ENCODE results near the gene SPATA6.

DNA sequence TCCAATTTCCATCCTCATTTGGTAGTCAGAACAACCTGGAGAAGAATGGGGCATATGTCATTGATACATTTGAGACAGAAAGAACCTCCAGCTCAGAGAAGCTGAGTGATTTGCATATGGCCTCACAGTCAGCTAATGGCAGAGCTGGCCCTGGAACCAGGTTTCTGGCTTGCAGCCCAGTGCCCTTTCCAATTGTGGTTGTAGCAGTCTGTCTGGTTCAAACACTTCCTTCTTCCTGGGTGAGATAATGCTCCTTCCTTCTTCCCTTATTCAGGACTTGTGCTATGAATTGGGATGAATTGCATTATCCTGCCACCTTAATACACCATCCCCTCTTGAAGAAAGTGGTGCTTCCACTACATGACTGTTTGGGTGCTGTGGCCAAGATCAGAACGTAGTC is 225.3 kb downstream of the SPATA6 start:
- TF ChIP-seq EZH2 (IDR thresholded peaks at IDR 0.05; ENCODE audit: borderline replicate concordance, insufficient read depth, low read length, poor library complexity, severe bottlenecking) (no peak), TAF1 (IDR thresholded peaks at IDR 0.05; ENCODE audit: low read depth) (no peak), SMC3 (conservative IDR thresholded peaks at IDR 0.05; ENCODE audit: poor library complexity) (no peak), MXI1 (conservative IDR thresholded peaks at IDR 0.05; ENCODE audit: poor library complexity, severe bottlenecking) (no peak), POLR2AphosphoS5 (IDR thresholded peaks at IDR 0.05) (no peak)
- TF ChIP-seq, protein P1, sequence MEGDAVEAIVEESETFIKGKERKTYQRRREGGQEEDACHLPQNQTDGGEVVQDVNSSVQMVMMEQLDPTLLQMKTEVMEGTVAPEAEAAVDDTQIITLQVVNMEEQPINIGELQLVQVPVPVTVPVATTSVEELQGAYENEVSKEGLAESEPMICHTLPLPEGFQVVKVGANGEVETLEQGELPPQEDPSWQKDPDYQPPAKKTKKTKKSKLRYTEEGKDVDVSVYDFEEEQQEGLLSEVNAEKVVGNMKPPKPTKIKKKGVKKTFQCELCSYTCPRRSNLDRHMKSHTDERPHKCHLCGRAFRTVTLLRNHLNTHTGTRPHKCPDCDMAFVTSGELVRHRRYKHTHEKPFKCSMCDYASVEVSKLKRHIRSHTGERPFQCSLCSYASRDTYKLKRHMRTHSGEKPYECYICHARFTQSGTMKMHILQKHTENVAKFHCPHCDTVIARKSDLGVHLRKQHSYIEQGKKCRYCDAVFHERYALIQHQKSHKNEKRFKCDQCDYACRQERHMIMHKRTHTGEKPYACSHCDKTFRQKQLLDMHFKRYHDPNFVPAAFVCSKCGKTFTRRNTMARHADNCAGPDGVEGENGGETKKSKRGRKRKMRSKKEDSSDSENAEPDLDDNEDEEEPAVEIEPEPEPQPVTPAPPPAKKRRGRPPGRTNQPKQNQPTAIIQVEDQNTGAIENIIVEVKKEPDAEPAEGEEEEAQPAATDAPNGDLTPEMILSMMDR (IDR thresholded peaks at IDR 0.05; ENCODE audit: poor library complexity, severe bottlenecking) = no peak
- TF ChIP-seq, protein P2, sequence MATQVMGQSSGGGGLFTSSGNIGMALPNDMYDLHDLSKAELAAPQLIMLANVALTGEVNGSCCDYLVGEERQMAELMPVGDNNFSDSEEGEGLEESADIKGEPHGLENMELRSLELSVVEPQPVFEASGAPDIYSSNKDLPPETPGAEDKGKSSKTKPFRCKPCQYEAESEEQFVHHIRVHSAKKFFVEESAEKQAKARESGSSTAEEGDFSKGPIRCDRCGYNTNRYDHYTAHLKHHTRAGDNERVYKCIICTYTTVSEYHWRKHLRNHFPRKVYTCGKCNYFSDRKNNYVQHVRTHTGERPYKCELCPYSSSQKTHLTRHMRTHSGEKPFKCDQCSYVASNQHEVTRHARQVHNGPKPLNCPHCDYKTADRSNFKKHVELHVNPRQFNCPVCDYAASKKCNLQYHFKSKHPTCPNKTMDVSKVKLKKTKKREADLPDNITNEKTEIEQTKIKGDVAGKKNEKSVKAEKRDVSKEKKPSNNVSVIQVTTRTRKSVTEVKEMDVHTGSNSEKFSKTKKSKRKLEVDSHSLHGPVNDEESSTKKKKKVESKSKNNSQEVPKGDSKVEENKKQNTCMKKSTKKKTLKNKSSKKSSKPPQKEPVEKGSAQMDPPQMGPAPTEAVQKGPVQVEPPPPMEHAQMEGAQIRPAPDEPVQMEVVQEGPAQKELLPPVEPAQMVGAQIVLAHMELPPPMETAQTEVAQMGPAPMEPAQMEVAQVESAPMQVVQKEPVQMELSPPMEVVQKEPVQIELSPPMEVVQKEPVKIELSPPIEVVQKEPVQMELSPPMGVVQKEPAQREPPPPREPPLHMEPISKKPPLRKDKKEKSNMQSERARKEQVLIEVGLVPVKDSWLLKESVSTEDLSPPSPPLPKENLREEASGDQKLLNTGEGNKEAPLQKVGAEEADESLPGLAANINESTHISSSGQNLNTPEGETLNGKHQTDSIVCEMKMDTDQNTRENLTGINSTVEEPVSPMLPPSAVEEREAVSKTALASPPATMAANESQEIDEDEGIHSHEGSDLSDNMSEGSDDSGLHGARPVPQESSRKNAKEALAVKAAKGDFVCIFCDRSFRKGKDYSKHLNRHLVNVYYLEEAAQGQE (IDR thresholded peaks at IDR 0.05; ENCODE audit: borderline replicate concordance) = no peak

Data from neural cell (in vitro differentiated cells).